NB4 (cell line): ENCODE measurements around the gene FKBP5.

Experiments
- CTCF ChIP-seq: IDR thresholded peaks from one replicate; pipeline ENCODE4 v1.5.1; 2012; ENCODE audit warnings: low read depth, low read length
- MAX ChIP-seq: IDR thresholded peaks from 2 replicates; pipeline ENCODE4 v1.6.1; 2011; ENCODE audit warnings: low read depth, low read length
- MYC ChIP-seq: IDR thresholded peaks from 2 replicates; pipeline ENCODE4 v1.6.1; 2011; ENCODE audit warnings: low read depth, low read length
- POLR2A ChIP-seq: IDR thresholded peaks from 2 replicates; pipeline ENCODE4 v1.6.1; 2011; ENCODE audit warnings: mild to moderate bottlenecking; ENCODE audit not compliant: insufficient read length; ENCODE audit errors: extremely low read depth

GRCh38 chr6:35728683-35729678 is 40.3 kb upstream of the FKBP5 start:
- no peak for TF ChIP-seq POLR2A
- no peak for TF ChIP-seq CTCF
- no peak for TF ChIP-seq MAX
- TF ChIP-seq MYC, result no peak; the same call in 1 of the 2 replicates
